Sigmoid colon (tissue), 3 donors: ENCODE measurements around the gene COPS4.

Experiments used
- POLR2A ChIP-seq, 2 donors: fragments of 450-650 bp; IDR thresholded peaks; one replicate each; pipeline ENCODE4 v1.6.1; 2016; ENCODE audit warnings: antibody characterized with exemption in 2 of 2, mild to moderate bottlenecking in 2 of 2, moderate library complexity in 2 of 2
- TF ChIP-seq, protein P1 (sequence below), 4 experiments: fragments of 450-650 bp in 3 of 4; fragments of 200-600 bp in 1 of 4; IDR thresholded peaks; one replicate each; pipeline ENCODE4 v1.5.1; 2016 to 2019; ENCODE audit warnings: antibody characterized with exemption in 4 of 4, mild to moderate bottlenecking in 3 of 4, moderate library complexity in 2 of 4

DNA sequence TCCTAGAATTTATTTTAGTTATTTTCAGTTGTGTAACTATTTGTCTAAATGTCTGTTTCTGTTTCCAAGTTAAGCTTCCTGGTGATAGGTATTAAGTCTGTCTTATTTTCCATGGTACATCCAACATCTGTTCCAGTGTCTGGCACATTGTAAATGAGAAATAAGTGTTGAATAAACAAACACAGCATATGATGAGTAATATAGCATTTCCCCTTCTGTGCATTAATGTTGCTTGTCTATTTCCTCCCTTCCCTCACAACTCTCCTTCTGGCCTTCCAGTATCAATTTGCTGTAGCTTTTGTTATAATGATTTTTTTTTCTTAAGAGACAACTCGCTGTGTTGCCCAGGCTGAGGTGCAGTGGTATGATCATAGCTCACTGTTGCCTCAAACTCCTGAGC, 36.1 kb downstream of the COPS4 start:
- TF ChIP-seq, protein P1, sequence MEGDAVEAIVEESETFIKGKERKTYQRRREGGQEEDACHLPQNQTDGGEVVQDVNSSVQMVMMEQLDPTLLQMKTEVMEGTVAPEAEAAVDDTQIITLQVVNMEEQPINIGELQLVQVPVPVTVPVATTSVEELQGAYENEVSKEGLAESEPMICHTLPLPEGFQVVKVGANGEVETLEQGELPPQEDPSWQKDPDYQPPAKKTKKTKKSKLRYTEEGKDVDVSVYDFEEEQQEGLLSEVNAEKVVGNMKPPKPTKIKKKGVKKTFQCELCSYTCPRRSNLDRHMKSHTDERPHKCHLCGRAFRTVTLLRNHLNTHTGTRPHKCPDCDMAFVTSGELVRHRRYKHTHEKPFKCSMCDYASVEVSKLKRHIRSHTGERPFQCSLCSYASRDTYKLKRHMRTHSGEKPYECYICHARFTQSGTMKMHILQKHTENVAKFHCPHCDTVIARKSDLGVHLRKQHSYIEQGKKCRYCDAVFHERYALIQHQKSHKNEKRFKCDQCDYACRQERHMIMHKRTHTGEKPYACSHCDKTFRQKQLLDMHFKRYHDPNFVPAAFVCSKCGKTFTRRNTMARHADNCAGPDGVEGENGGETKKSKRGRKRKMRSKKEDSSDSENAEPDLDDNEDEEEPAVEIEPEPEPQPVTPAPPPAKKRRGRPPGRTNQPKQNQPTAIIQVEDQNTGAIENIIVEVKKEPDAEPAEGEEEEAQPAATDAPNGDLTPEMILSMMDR (IDR thresholded peaks at IDR 0.05) = no peak
- no peak for TF ChIP-seq POLR2A (IDR thresholded peaks at IDR 0.05)
